Right renal pelvis (tissue), 4 donors: ENCODE results near the gene PNRC2. TPM values are rescaled to one million over a fixed set of nuclear protein-coding genes. Genes with fewer than 3 reads are reported as not detected.

Experiments used
- polyA plus RNA-seq, 4 donors: library from polyadenylated mRNA; unstranded; fragments of 120-200 nt; gene quantifications; one replicate each; pipeline ENCODE4 v1.2.1, GENCODE V29; 2013; ENCODE audit not compliant: insufficient read length in 4 of 4

Gene PNRC2
- polyA plus RNA-seq, 4 donors: 199 to 236 (median 217) TPM

Other genes starting within 250 kb of the PNRC2 start
- gene ELOA, start 216.4 kb upstream of the PNRC2 start, polyA plus RNA-seq: 10 to 100 TPM; 32.2 to 41.2 (median 36.0) TPM
- 10 to 100 TPM; 59.3 to 66.8 (median 63.4) TPM for gene PITHD1, start 181.4 kb upstream of the PNRC2 start, polyA plus RNA-seq
- 10 to 100 TPM; 64.3 to 80.5 (median 69.4) TPM for gene LYPLA2, start 168.7 kb upstream of the PNRC2 start, polyA plus RNA-seq
- 10 to 100 TPM; 30.7 to 42.4 (median 32.8) TPM for gene GALE, start 159.1 kb upstream of the PNRC2 start, polyA plus RNA-seq
- 10 to 100 TPM; 68.8 to 83.8 (median 77.1) TPM for gene HMGCL, start 134.4 kb upstream of the PNRC2 start, polyA plus RNA-seq
- gene FUCA1, start 91.5 kb upstream of the PNRC2 start, polyA plus RNA-seq: 10 to 100 TPM; 43.8 to 55.2 (median 48.5) TPM
- under 1 TPM; 0.06 to 0.08 (median 0.06) TPM for gene CNR2, start 46.5 kb upstream of the PNRC2 start, polyA plus RNA-seq
- 100 to 1,000 TPM; 190 to 234 (median 213) TPM for gene SRSF10, start 20.5 kb downstream of the PNRC2 start, polyA plus RNA-seq
- 10 to 100 TPM; 21.5 to 27.1 (median 22.8) TPM for gene MYOM3, start 152.3 kb downstream of the PNRC2 start, polyA plus RNA-seq
- gene IL22RA1, start 183.3 kb downstream of the PNRC2 start, polyA plus RNA-seq: 1 to 10 TPM; 2.9 to 4.8 (median 3.4) TPM
- gene IFNLR1, start 227.5 kb downstream of the PNRC2 start, polyA plus RNA-seq: 1 to 10 TPM; 3.9 to 7.0 (median 5.1) TPM